Sigmoid colon (tissue), 4 donors: ENCODE measurements around the gene MCF2L.

ENCODE experiments used
- CTCF ChIP-seq, 4 experiments: fragments of 450-650 bp in 3 of 4; fragments of 200-600 bp in 1 of 4; IDR thresholded peaks; one replicate each; pipeline ENCODE4 v1.5.1; 2016 to 2019; ENCODE audit warnings: antibody characterized with exemption in 4 of 4, mild to moderate bottlenecking in 3 of 4, moderate library complexity in 2 of 4
- POLR2AphosphoS5 ChIP-seq, 4 donors: sonication (generic); formaldehyde crosslinking; IDR thresholded peaks; one replicate each; pipeline ENCODE4 v1.6.1; 2017; ENCODE audit warnings: antibody characterized with exemption in 4 of 4

- TF ChIP-seq CTCF (IDR thresholded peaks at IDR 0.05) = no peak
- no peak for TF ChIP-seq POLR2AphosphoS5 (IDR thresholded peaks at IDR 0.05)
Observed at GRCh38 chr13:112961457-112962369, 7.3 kb upstream of the MCF2L start.
